ENCODE results near the gene LHFPL3.

- TF ChIP-seq EP300 (IDR thresholded peaks at IDR 0.05; ENCODE audit: low read depth in 2 of 2, low read length in 2 of 2) (no peak), EP300 (CRISPR knock-in tag; IDR thresholded peaks at IDR 0.05; ENCODE audit: borderline replicate concordance) (no peak), ZNF747 (CRISPR knock-in tag; IDR thresholded peaks at IDR 0.05; ENCODE audit: borderline replicate concordance) (no peak), ARNT (IDR thresholded peaks at IDR 0.05) (no peak), CBFB (CRISPR knock-in tag; IDR thresholded peaks at IDR 0.05) (no peak), IRF1 (CRISPR knock-in tag; IDR thresholded peaks at IDR 0.05; ENCODE audit: low read depth) (no peak), FOSL2 (CRISPR knock-in tag; IDR thresholded peaks at IDR 0.05) (no peak), KDM5B (CRISPR knock-in tag; IDR thresholded peaks at IDR 0.05; ENCODE audit: borderline replicate concordance) (no peak), CREBL2 (CRISPR knock-in tag; IDR thresholded peaks at IDR 0.05; ENCODE audit: borderline replicate concordance) (no peak), SALL2 (CRISPR knock-in tag; IDR thresholded peaks at IDR 0.05) (no peak), CTCF (CRISPR knock-in tag; IDR thresholded peaks at IDR 0.05) (no peak), RAD21 (CRISPR knock-in tag; IDR thresholded peaks at IDR 0.05) (no peak), SMARCC2 (IDR thresholded peaks at IDR 0.05) (no peak), SP2 (CRISPR knock-in tag; IDR thresholded peaks at IDR 0.05) (no peak)
Observed at GRCh38 chr7:104434129-104434528, 105.7 kb downstream of the LHFPL3 start.
